Astrocyte (in vitro differentiated cells and primary cell): ENCODE data around the gene ETV7.

ENCODE experiments used
- CTCF ChIP-seq: IDR thresholded peaks from 2 replicates; pipeline ENCODE4 v1.5.1; 2011; ENCODE audit warnings: low read depth, mild to moderate bottlenecking, inconsistent platforms, low read length, moderate library complexity; ENCODE audit not compliant: insufficient read depth
- EZH2 ChIP-seq: IDR thresholded peaks from 2 replicates; pipeline ENCODE4 v1.6.1; 2012; ENCODE audit warnings: mild to moderate bottlenecking, low read length, inconsistent platforms; ENCODE audit not compliant: insufficient read depth

- TF ChIP-seq CTCF (no peak), EZH2 (no peak)
Measured at GRCh38 chr6:36418558-36418957, 31.1 kb upstream of the ETV7 start.
